Kidney (tissue), 14 donors: ENCODE measurements around the gene EFHC2. TPM values are rescaled to one million over a fixed set of nuclear protein-coding genes. Genes with fewer than 3 reads are reported as not detected.

Source experiments
- DNase-seq, 5 donors: peaks; one replicate each; pipeline ENCODE4 v3.0.0-alpha.2; 2013 to 2020
- FAIRE-seq: peaks from 2 replicates; lab custom pipeline; 2012; peaks lifted over from hg19 to GRCh38; lab: Jason Lieb, UNC
- H3K27ac ChIP-seq, 2 donors: one replicate each; pipeline ENCODE4 v1.7.0; 2013; ENCODE audit warnings: low read depth in 2 of 2, low read length in 2 of 2, inconsistent platforms in 1 of 2
- H3K27me3 ChIP-seq: one replicate; pipeline ENCODE4 v1.7.1; 2013; ENCODE audit warnings: low read length, inconsistent platforms; ENCODE audit not compliant: control insufficient read depth, insufficient read depth
- H3K36me3 ChIP-seq, 3 donors: one replicate each; pipeline versions ENCODE4 v1.7.0 to v1.7.1; 2013; ENCODE audit warnings: low read length in 3 of 3, control low read depth in 1 of 3, inconsistent platforms in 1 of 3; ENCODE audit not compliant: insufficient read depth in 3 of 3, control insufficient read depth in 2 of 3
- H3K4me1 ChIP-seq, 3 donors: one replicate each; pipeline versions ENCODE4 v1.7.0 to v1.7.1; 2013; ENCODE audit warnings: low read length in 3 of 3, inconsistent platforms in 1 of 3, low read depth in 1 of 3; ENCODE audit not compliant: control insufficient read depth in 2 of 3, insufficient read depth in 2 of 3
- H3K4me3 ChIP-seq, 3 donors: one replicate each; pipeline versions ENCODE4 v1.7.0 to v1.8.1; 2013; ENCODE audit warnings: low read length in 3 of 3, control low read depth in 1 of 3, inconsistent platforms in 1 of 3
- H3K9ac ChIP-seq, 3 donors: one replicate each; pipeline versions ENCODE4 v1.7.0 to v1.7.1; 2013; ENCODE audit warnings: low read length in 3 of 3, control low read depth in 1 of 3, inconsistent platforms in 1 of 3
- H3K9me3 ChIP-seq, 3 donors: one replicate each; pipeline versions ENCODE4 v1.7.0 to v1.7.1; 2013; ENCODE audit warnings: low read length in 3 of 3, control low read depth in 1 of 3, inconsistent platforms in 1 of 3; ENCODE audit not compliant: control insufficient read depth in 2 of 3, insufficient read depth in 1 of 3
- intact Hi-C: fragments of 100-400 bp; cut with DNase I; formaldehyde crosslinking; loops from one replicate; pipeline ENCODE4 v1.11.1; 2022
- polyA plus RNA-seq: library from polyadenylated mRNA; stranded (reverse); fragments of 350-450 nt; fragmentation: Illumina TruSeq; extraction: RNeasy Lipid Tissue Mini Kit (QIAGEN cat#74804); gene quantifications from one replicate; pipeline ENCODE4 v1.2.3, GENCODE V29; 2014; ENCODE audit warnings: low read depth, low replicate concordance; ENCODE audit not compliant: insufficient read depth
- total RNA-seq: library from RNA; stranded (reverse); fragmentation: NEBNext Ultra II Directional; extraction: Animal tissue kit (Norgen Biotek cat#: 25700); gene quantifications from one replicate; pipeline ENCODE4 v1.2.1, GENCODE V29; 2021
- TF ChIP-seq, protein P1 (sequence below): IDR thresholded peaks from 3 replicates; pipeline ENCODE4 v1.5.1; 2012; ENCODE audit warnings: mild to moderate bottlenecking, moderate library complexity, borderline replicate concordance; ENCODE audit not compliant: insufficient read depth; ENCODE audit errors: extremely low read depth
- donor health status: control.
- donor health status: control.
- donor health status: control.
- donor health status: control.
- donor health status: control.
- donor health status: DM: yes; HTN: yes; CAD: no.
- donor health status: Normal renal cell carcinoma (clear cell type).

The EFHC2 gene
- total and polyA plus RNA-seq, 2 donors from 2014 or later = 1.6 to 6.4 TPM

DNA sequence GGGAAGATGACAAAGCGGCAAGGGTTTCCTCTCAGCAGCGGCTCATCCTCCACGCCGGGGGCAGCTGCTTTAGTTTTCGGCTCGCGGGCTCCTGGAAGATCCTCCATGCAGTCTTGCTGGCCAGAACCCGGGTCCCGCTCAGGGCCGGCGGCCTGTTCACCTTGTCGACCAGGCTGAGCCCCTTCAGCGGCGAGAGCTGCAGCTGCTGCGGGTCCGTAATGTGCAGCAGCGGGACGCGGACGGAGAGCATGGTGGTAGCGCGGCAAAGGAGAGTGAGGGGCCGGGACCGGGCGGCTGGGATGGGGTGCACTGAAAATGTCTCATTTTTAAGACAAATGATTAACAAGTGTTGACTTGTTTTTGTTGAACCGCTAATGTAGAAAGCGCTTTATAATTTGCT is 33.2 kb downstream of the EFHC2 start:
- Histone ChIP-seq H3K4me3 (no peak overlapping the region), H3K36me3 (no peaks in the 10 kb centered on the region), H3K27ac (no peak overlapping the region), H3K9me3 (no peaks in the 10 kb centered on the region), H3K27me3 (no peaks in the 10 kb centered on the region), H3K4me1 (no peaks in the 10 kb centered on the region), H3K9ac (no peak overlapping the region)
- peak in 1 of 5 donors; percentile 9 for DNase-seq
- no peak for FAIRE-seq
- TF ChIP-seq, protein P1, sequence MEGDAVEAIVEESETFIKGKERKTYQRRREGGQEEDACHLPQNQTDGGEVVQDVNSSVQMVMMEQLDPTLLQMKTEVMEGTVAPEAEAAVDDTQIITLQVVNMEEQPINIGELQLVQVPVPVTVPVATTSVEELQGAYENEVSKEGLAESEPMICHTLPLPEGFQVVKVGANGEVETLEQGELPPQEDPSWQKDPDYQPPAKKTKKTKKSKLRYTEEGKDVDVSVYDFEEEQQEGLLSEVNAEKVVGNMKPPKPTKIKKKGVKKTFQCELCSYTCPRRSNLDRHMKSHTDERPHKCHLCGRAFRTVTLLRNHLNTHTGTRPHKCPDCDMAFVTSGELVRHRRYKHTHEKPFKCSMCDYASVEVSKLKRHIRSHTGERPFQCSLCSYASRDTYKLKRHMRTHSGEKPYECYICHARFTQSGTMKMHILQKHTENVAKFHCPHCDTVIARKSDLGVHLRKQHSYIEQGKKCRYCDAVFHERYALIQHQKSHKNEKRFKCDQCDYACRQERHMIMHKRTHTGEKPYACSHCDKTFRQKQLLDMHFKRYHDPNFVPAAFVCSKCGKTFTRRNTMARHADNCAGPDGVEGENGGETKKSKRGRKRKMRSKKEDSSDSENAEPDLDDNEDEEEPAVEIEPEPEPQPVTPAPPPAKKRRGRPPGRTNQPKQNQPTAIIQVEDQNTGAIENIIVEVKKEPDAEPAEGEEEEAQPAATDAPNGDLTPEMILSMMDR = no peak
- intact Hi-C loops = no loop called here

DNA sequence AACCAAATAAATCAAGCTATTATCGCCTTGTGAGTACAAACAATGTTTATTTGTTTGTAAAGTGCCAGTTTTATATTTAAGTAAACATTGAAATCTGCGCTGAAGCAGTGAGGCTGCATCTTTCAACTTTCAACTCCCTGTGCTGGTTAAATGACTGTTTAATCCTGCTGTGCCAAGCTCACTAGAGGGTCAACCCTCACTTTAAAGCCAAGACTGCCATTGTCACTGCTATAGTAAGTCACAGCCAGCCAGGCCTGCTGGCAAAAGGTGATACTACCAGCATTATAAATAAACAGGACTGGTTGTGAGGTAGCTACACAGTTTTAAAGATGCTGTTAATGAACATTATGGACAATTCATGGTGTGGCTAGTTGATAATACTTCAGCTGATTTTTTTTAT is 34.6 kb downstream of the EFHC2 start:
- TF ChIP-seq, protein P1 = no peak
- DNase-seq = no peak
- Histone ChIP-seq H3K36me3 (no peaks in the 10 kb centered on the region), H3K27me3 (no peaks in the 10 kb centered on the region), H3K4me3 (no peak overlapping the region), H3K27ac (no peak overlapping the region), H3K9me3 (no peaks in the 10 kb centered on the region), H3K9ac (no peak overlapping the region), H3K4me1 (no peaks in the 10 kb centered on the region)
- no peak for FAIRE-seq
- intact Hi-C loops = no loop called here

DNA sequence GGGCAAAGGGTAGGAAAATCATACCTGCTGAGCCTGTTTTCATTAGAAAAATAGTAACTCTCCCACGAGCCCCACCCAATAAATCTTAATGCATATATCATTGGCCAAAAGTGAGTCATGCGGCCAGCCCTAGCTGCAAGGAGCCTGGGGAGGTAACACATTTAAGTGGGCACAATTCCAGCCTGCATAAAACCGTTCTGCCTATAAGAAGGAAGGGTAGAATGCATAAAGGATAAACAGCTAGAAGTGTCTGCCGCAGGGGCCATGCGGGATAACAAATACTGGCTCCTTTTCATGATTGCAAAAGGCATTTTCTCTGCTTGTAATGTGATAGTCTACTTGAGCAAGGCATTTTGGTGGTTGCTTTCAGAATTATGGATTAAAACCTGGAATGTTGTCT is 37.1 kb downstream of the EFHC2 start:
- no peaks in the 10 kb centered on the region for H3K4me1 ChIP-seq
- no peak for FAIRE-seq
- no peak for DNase-seq
- TF ChIP-seq, protein P1 = no peak
- H3K36me3 ChIP-seq = no peaks in the 10 kb centered on the region
- no peaks in the 10 kb centered on the region for H3K27me3 ChIP-seq
- intact Hi-C loops = no loop called here
- H3K4me3 ChIP-seq = no peak overlapping the region
- H3K9ac ChIP-seq = no peak overlapping the region
- no peaks in the 10 kb centered on the region for H3K9me3 ChIP-seq
- H3K27ac ChIP-seq = no peak overlapping the region

DNA sequence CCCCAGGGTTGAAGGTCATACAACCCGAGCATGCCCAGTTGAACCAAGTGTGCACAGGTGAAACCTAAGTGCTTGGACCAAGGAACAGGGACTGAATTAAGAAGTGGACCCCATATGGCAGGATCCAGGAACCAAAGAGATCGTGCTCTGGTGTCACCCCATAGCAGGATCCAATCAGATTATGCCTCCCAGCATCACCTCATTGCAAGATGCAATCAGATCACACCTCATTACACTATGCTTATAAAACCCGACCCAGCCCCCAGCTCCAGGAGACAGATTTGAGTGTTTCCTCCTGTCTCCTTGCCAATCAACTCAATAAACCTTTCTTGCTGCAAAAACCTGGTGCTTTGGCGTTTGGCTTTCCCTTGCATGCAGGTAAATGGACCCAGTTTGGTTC is 37.6 kb downstream of the EFHC2 start:
- FAIRE-seq (no peak), DNase-seq (no peak)
- Histone ChIP-seq H3K27ac (no peak overlapping the region), H3K27me3 (no peaks in the 10 kb centered on the region), H3K36me3 (no peaks in the 10 kb centered on the region), H3K4me1 (no peaks in the 10 kb centered on the region), H3K4me3 (no peak overlapping the region), H3K9ac (no peak overlapping the region), H3K9me3 (no peaks in the 10 kb centered on the region)
- TF ChIP-seq, protein P1 = no peak
- intact Hi-C loops = no loop called here
